ENCODE data around the gene RBM34. TPM values are rescaled to one million over a fixed set of nuclear protein-coding genes. Genes with fewer than 3 reads are reported as not detected.

The RBM34 gene
- total and polyA plus RNA-seq, 2 donors (not counting 1 experiment from before 2014, with no cell fraction given), result 30.3 to 64.1 TPM

- Histone ChIP-seq H3K27me3 (ENCODE audit: control insufficient read depth, insufficient read depth, low read length) (no peaks in the 10 kb centered on the region), H3K36me3 (ENCODE audit: control insufficient read depth, insufficient read depth, low read length) (peaks cover 15% of the 10 kb centered on the region), H3K27ac (ENCODE audit: insufficient read depth, low read length) (no peak overlapping the region), H4K20me1 (ENCODE audit: control insufficient read depth, extremely low read depth, insufficient read depth, low read length) (no peaks in the 10 kb centered on the region), H3K4me2 (ENCODE audit: extremely low read depth, insufficient read depth, low read length) (no peak overlapping the region), H2AFZ (ENCODE audit: low read length) (no peak overlapping the region), H3K9me3 (ENCODE audit: control insufficient read depth, insufficient read depth, low read depth, low read length) (no peaks in the 10 kb centered on the region), H3K9ac (ENCODE audit: insufficient read depth, low read length) (no peak overlapping the region), H3K4me1 (ENCODE audit: control insufficient read depth, extremely low read depth, insufficient read depth, low read length) (no peaks in the 10 kb centered on the region), H3K4me3 (replicated peaks in 1 of 4; ENCODE audit: control extremely low read depth in 1 of 4, insufficient read depth in 1 of 4, low read depth in 3 of 4, low read length in 4 of 4) (no peak overlapping the region), H3K79me2 (ENCODE audit: control insufficient read depth, insufficient read depth, low read length) (no peaks in the 10 kb centered on the region)
- DNase-seq (ENCODE audit: low read depth in 2 of 2), result no peak
- TF ChIP-seq, protein P1, sequence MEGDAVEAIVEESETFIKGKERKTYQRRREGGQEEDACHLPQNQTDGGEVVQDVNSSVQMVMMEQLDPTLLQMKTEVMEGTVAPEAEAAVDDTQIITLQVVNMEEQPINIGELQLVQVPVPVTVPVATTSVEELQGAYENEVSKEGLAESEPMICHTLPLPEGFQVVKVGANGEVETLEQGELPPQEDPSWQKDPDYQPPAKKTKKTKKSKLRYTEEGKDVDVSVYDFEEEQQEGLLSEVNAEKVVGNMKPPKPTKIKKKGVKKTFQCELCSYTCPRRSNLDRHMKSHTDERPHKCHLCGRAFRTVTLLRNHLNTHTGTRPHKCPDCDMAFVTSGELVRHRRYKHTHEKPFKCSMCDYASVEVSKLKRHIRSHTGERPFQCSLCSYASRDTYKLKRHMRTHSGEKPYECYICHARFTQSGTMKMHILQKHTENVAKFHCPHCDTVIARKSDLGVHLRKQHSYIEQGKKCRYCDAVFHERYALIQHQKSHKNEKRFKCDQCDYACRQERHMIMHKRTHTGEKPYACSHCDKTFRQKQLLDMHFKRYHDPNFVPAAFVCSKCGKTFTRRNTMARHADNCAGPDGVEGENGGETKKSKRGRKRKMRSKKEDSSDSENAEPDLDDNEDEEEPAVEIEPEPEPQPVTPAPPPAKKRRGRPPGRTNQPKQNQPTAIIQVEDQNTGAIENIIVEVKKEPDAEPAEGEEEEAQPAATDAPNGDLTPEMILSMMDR (conservative IDR thresholded peaks at IDR 0.05 in 1 of 2, IDR thresholded peaks at IDR 0.05 in 1 of 2; ENCODE audit: low read depth in 1 of 2, low read length in 2 of 2), result no peak
- TF ChIP-seq EZH2 (IDR thresholded peaks at IDR 0.05; ENCODE audit: low read length, missing control alignments), result no peak
Measured at GRCh38 chr1:235134171-235134570, 26.9 kb downstream of the RBM34 start.

GRCh38 chr1:235133086-235133485, 28.0 kb downstream of the RBM34 start:
- no peaks in the 10 kb centered on the region for H3K4me1 ChIP-seq (ENCODE audit: control insufficient read depth, extremely low read depth, insufficient read depth, low read length)
- H3K9ac ChIP-seq (ENCODE audit: insufficient read depth, low read length), result no peak overlapping the region
- no peak for DNase-seq (ENCODE audit: low read depth in 2 of 2)
- H3K4me2 ChIP-seq (ENCODE audit: extremely low read depth, insufficient read depth, low read length), result no peak overlapping the region
- H3K27ac ChIP-seq (ENCODE audit: insufficient read depth, low read length), result no peak overlapping the region
- no peaks in the 10 kb centered on the region for H3K27me3 ChIP-seq (ENCODE audit: control insufficient read depth, insufficient read depth, low read length)
- no peaks in the 10 kb centered on the region for H4K20me1 ChIP-seq (ENCODE audit: control insufficient read depth, extremely low read depth, insufficient read depth, low read length)
- H2AFZ ChIP-seq (ENCODE audit: low read length), result no peak overlapping the region
- no peak overlapping the region for H3K4me3 ChIP-seq (replicated peaks in 1 of 4; ENCODE audit: control extremely low read depth in 1 of 4, insufficient read depth in 1 of 4, low read depth in 3 of 4, low read length in 4 of 4)
- TF ChIP-seq EZH2 (IDR thresholded peaks at IDR 0.05; ENCODE audit: low read length, missing control alignments), result no peak
- TF ChIP-seq, protein P1 (conservative IDR thresholded peaks at IDR 0.05 in 1 of 2, IDR thresholded peaks at IDR 0.05 in 1 of 2; ENCODE audit: low read depth in 1 of 2, low read length in 2 of 2), result no peak
- H3K9me3 ChIP-seq (ENCODE audit: control insufficient read depth, insufficient read depth, low read depth, low read length), result no peaks in the 10 kb centered on the region
- H3K79me2 ChIP-seq (ENCODE audit: control insufficient read depth, insufficient read depth, low read length), result peaks cover 5% of the 10 kb centered on the region
- H3K36me3 ChIP-seq (ENCODE audit: control insufficient read depth, insufficient read depth, low read length), result peaks cover 15% of the 10 kb centered on the region

DNA sequence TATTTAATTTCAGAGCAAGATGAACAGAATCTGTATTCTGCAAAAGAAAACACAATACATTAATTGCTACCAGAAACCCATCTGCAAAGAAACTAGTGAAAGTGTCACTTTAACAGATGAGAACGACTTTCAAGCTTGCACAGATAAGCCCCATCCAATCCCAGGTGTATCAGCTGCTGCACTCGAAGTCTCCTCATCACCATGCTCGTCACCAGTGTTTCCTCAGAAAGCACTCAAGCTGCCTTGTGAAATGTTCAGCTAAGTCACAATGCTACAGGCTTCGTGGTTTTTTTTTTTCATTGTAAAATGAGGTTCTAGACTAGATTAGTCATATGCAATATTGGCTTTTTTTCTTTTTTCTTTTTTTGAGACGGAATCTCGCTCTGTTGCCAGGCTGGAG, 29.1 kb downstream of the RBM34 start:
- H3K4me3 ChIP-seq (replicated peaks in 1 of 4; ENCODE audit: control extremely low read depth in 1 of 4, insufficient read depth in 1 of 4, low read depth in 3 of 4, low read length in 4 of 4), result no peak overlapping the region
- no peaks in the 10 kb centered on the region for H3K9me3 ChIP-seq (ENCODE audit: control insufficient read depth, insufficient read depth, low read depth, low read length)
- H3K27me3 ChIP-seq (ENCODE audit: control insufficient read depth, insufficient read depth, low read length), result no peaks in the 10 kb centered on the region
- no peak overlapping the region for H3K4me2 ChIP-seq (ENCODE audit: extremely low read depth, insufficient read depth, low read length)
- no peak for TF ChIP-seq EZH2 (IDR thresholded peaks at IDR 0.05; ENCODE audit: low read length, missing control alignments)
- TF ChIP-seq, protein P1 (conservative IDR thresholded peaks at IDR 0.05 in 1 of 2, IDR thresholded peaks at IDR 0.05 in 1 of 2; ENCODE audit: low read depth in 1 of 2, low read length in 2 of 2), result no peak
- H3K36me3 ChIP-seq (ENCODE audit: control insufficient read depth, insufficient read depth, low read length), result peaks cover 10% of the 10 kb centered on the region
- H3K9ac ChIP-seq (ENCODE audit: insufficient read depth, low read length), result no peak overlapping the region
- H3K27ac ChIP-seq (ENCODE audit: insufficient read depth, low read length), result no peak overlapping the region
- H2AFZ ChIP-seq (ENCODE audit: low read length), result no peak overlapping the region
- H3K79me2 ChIP-seq (ENCODE audit: control insufficient read depth, insufficient read depth, low read length), result peaks cover 17% of the 10 kb centered on the region
- DNase-seq (ENCODE audit: low read depth in 2 of 2), result no peak
- no peaks in the 10 kb centered on the region for H4K20me1 ChIP-seq (ENCODE audit: control insufficient read depth, extremely low read depth, insufficient read depth, low read length)
- H3K4me1 ChIP-seq (ENCODE audit: control insufficient read depth, extremely low read depth, insufficient read depth, low read length), result no peaks in the 10 kb centered on the region
